VCaP (cell line): Measurements from ENCODE around the gene CHRNE.

Experiments used
- H3K27ac ChIP-seq: fragments of 450-650 bp; 2 replicates; pipeline ENCODE4 v1.5.1; 2017
- CTCF ChIP-seq: fragments of 450-650 bp; conservative IDR thresholded peaks from 2 replicates; pipeline ENCODE4 v1.5.1; 2017; ENCODE audit warnings: mild to moderate bottlenecking, moderate library complexity

Gene CHRNE

GRCh38 chr17:4901108-4901647 lies 1.7 kb downstream of the CHRNE start:
- H3K27ac ChIP-seq, result no peak overlapping the region
- TF ChIP-seq CTCF, result no peak

GRCh38 chr17:4900231-4901107 lies 2.4 kb downstream of the CHRNE start:
- TF ChIP-seq CTCF, result no peak
- no peak overlapping the region for H3K27ac ChIP-seq

GRCh38 chr17:4899341-4900230 lies 3.3 kb downstream of the CHRNE start, which contains the start of gene C17orf107:
C17orf107 (plus strand) TSS chr17:4899536; CDS start chr17:4899763, 227 bp downstream.
- H3K27ac ChIP-seq, result peak within 1 kb of the TSS; percentile 21; the same call in 1 of the 2 replicates
- TF ChIP-seq CTCF, result no peak

- no peak for TF ChIP-seq CTCF
- peak overlapping the region; percentile 21; the same call in 1 of the 2 replicates for H3K27ac ChIP-seq
These were observed 4.0 kb downstream of the CHRNE start for GRCh38 chr17:4898927-4899326.

GRCh38 chr17:4898351-4898750 lies 4.5 kb downstream of the CHRNE start:
- no peak overlapping the region for H3K27ac ChIP-seq
- no peak for TF ChIP-seq CTCF

- no peak for TF ChIP-seq CTCF
- no peak overlapping the region for H3K27ac ChIP-seq
These were observed 5.1 kb downstream of the CHRNE start for GRCh38 chr17:4897785-4898184.

GRCh38 chr17:4897198-4897687 lies 5.7 kb downstream of the CHRNE start:
- no peak for TF ChIP-seq CTCF
- no peak overlapping the region for H3K27ac ChIP-seq
